ENCODE measurements around the gene PTPN20. TPM values are rescaled to one million over a fixed set of nuclear protein-coding genes. Genes with fewer than 3 reads are reported as not detected.

The PTPN20 gene
- total RNA-seq, 1 experiment from 2014 or later: not detected

DNA sequence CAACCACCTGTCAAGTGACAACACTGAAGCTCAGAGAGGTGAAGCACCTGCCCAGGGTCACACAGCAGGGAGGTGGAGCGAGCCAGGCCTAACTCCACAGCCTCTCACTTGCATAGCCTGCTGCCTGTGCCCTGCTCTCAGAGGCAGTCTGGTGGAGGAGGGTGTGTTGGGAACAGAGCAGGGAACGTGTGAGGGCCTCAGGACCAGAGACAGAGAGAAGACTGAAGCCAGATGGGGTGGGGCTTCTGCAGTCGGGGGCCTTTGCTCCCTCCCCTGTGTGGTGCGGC, 114.0 kb downstream of the PTPN20 start:
- Histone ChIP-seq H2BK15ac (ENCODE audit: low read depth, low read length) (no peak overlapping the region), H2AFZ (ENCODE audit: low read length) (no peak overlapping the region), H3T11ph (ENCODE audit: low read length) (no peak overlapping the region), H3K27ac (ENCODE audit: insufficient read length, low read depth, low read length) (no peak overlapping the region), H3K23me2 (ENCODE audit: insufficient read length, low read depth, low read length, poor library complexity, severe bottlenecking) (no peaks in the 10 kb centered on the region), H3K79me1 (ENCODE audit: insufficient read depth, low read depth, low read length, poor library complexity, severe bottlenecking) (no peaks in the 10 kb centered on the region), H2BK5ac (ENCODE audit: insufficient read length, low read length) (no peak overlapping the region), H3K9ac (ENCODE audit: extremely low read depth, insufficient read length, low read length) (no peak overlapping the region), H2BK12ac (ENCODE audit: insufficient read length, low read depth, low read length) (no peak overlapping the region), H3K23ac (ENCODE audit: insufficient read length, low read depth, low read length) (no peak overlapping the region), H3K56ac (ENCODE audit: insufficient read length, low read depth, low read length) (no peak overlapping the region), H3K27me3 (ENCODE audit: insufficient read depth, low read length) (no peaks in the 10 kb centered on the region), H3K9me3 (ENCODE audit: control insufficient read depth, low read depth, low read length) (no peaks in the 10 kb centered on the region), H2BK120ac (ENCODE audit: low read depth, low read length, poor library complexity, severe bottlenecking) (no peak overlapping the region), H2BK20ac (ENCODE audit: low read depth, low read length, poor library complexity, severe bottlenecking) (no peak overlapping the region), H4K20me1 (ENCODE audit: control insufficient read depth, insufficient read depth, insufficient read length) (no peaks in the 10 kb centered on the region), H3K4ac (ENCODE audit: low read depth, low read length) (no peak overlapping the region), H4K8ac (replicated peaks; ENCODE audit: insufficient read length, low read depth, low read length) (no peak overlapping the region), H3K18ac (ENCODE audit: insufficient read length, low read depth, low read length) (no peak overlapping the region), H2AK5ac (ENCODE audit: insufficient read length, low read length) (no peak overlapping the region), H3K14ac (ENCODE audit: insufficient read depth, low read length) (no peak overlapping the region), H3K79me2 (ENCODE audit: insufficient read depth, low read length) (no peaks in the 10 kb centered on the region), H4K5ac (ENCODE audit: insufficient read length, low read depth, low read length) (no peak overlapping the region), H3K4me1 (ENCODE audit: insufficient read depth, low read length) (no peaks in the 10 kb centered on the region), H3K4me2 (ENCODE audit: insufficient read depth, insufficient read length, low read length) (no peak overlapping the region), H4K91ac (ENCODE audit: insufficient read length, low read depth, low read length) (no peak overlapping the region)
- DNase-seq: peak; percentile 24
- Mint-ChIP-seq H3K9me3 (no peaks in the 10 kb centered on the region; a peak in 1 of 5 replicates), H3K27me3 (ENCODE audit: low read depth) (peaks cover 1% of the 10 kb centered on the region; the same call in 1 of the 2 replicates), H3K4me1 (peaks cover 2 to 3% of the 10 kb centered on the region in 2 experiments; a peak in 1 of 4 replicates), H3K36me3 (ENCODE audit: insufficient read depth in 1 of 3, low read depth in 3 of 3) (no peaks in the 10 kb centered on the region), H3K4me3 (no peak overlapping the region), H3K27ac (no peak overlapping the region)
- WGBS (ENCODE audit: extremely low coverage, insufficient read length, low lambda C conversion rate): no CpG with 5 or more reads among the region's 4 CpGs
- TF ChIP-seq, protein P1, sequence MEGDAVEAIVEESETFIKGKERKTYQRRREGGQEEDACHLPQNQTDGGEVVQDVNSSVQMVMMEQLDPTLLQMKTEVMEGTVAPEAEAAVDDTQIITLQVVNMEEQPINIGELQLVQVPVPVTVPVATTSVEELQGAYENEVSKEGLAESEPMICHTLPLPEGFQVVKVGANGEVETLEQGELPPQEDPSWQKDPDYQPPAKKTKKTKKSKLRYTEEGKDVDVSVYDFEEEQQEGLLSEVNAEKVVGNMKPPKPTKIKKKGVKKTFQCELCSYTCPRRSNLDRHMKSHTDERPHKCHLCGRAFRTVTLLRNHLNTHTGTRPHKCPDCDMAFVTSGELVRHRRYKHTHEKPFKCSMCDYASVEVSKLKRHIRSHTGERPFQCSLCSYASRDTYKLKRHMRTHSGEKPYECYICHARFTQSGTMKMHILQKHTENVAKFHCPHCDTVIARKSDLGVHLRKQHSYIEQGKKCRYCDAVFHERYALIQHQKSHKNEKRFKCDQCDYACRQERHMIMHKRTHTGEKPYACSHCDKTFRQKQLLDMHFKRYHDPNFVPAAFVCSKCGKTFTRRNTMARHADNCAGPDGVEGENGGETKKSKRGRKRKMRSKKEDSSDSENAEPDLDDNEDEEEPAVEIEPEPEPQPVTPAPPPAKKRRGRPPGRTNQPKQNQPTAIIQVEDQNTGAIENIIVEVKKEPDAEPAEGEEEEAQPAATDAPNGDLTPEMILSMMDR (conservative IDR thresholded peaks at IDR 0.05): no peak

All from H9 (cell line).